Middle frontal gyrus (tissue), 1 donor: Measurements from ENCODE around the gene SLC16A7.

Experiments
- DNase-seq: peaks from one replicate; pipeline ENCODE4 v3.0.0-alpha.2; 2015; ENCODE audit warnings: low spot score; ENCODE audit errors: extremely low spot score

The SLC16A7 gene

GRCh38 chr12:59624732-59625460 lies 29.1 kb downstream of the SLC16A7 start:
- DNase-seq: no peak

GRCh38 chr12:59626382-59626781 lies 30.6 kb downstream of the SLC16A7 start:
- DNase-seq: no peak

- no peak for DNase-seq
Measured at GRCh38 chr12:59627582-59627981, 31.8 kb downstream of the SLC16A7 start.

GRCh38 chr12:59629890-59630289 lies 34.1 kb downstream of the SLC16A7 start:
- no peak for DNase-seq

GRCh38 chr12:59632408-59632807 lies 36.6 kb downstream of the SLC16A7 start:
- no peak for DNase-seq

GRCh38 chr12:59634254-59634653 lies 38.4 kb downstream of the SLC16A7 start:
- no peak for DNase-seq

GRCh38 chr12:59636945-59637691 lies 41.3 kb downstream of the SLC16A7 start:
- no peak for DNase-seq

- no peak for DNase-seq
Measured at GRCh38 chr12:59637692-59638070, 41.9 kb downstream of the SLC16A7 start.

- no peak for DNase-seq
Measured at GRCh38 chr12:59643550-59643949, 47.7 kb downstream of the SLC16A7 start.

GRCh38 chr12:59645242-59645641 lies 49.4 kb downstream of the SLC16A7 start:
- DNase-seq: no peak

GRCh38 chr12:59646636-59647035 lies 50.8 kb downstream of the SLC16A7 start:
- DNase-seq: no peak

- no peak for DNase-seq
Measured at GRCh38 chr12:59649203-59649602, 53.4 kb downstream of the SLC16A7 start.

- DNase-seq: no peak
Measured at GRCh38 chr12:59650588-59651228, 54.9 kb downstream of the SLC16A7 start.

GRCh38 chr12:59651229-59651920 lies 55.5 kb downstream of the SLC16A7 start:
- DNase-seq: no peak

GRCh38 chr12:59652130-59652529 lies 56.3 kb downstream of the SLC16A7 start:
- DNase-seq: no peak

GRCh38 chr12:59654061-59654460 lies 58.2 kb downstream of the SLC16A7 start:
- DNase-seq: no peak

- no peak for DNase-seq
Measured at GRCh38 chr12:59657266-59657665, 61.4 kb downstream of the SLC16A7 start.

GRCh38 chr12:59657711-59658110 lies 61.9 kb downstream of the SLC16A7 start:
- DNase-seq: no peak

- DNase-seq: no peak
Measured at GRCh38 chr12:59660148-59660547, 64.3 kb downstream of the SLC16A7 start.

GRCh38 chr12:59660921-59661597 lies 65.2 kb downstream of the SLC16A7 start:
- no peak for DNase-seq

- no peak for DNase-seq
Measured at GRCh38 chr12:59664495-59664894, 68.7 kb downstream of the SLC16A7 start.
